Caco-2 (cell line): Measurements from ENCODE around the gene ANGPTL8. TPM values are rescaled to one million over a fixed set of nuclear protein-coding genes. Genes with fewer than 3 reads are reported as not detected.

Source experiments
- BruUV-seq: library from RNA; stranded (reverse); fragments of 400-500 nt; replicated peaks from 2 replicates; lab custom pipeline; 2021; lab: Mats Ljungman, UMichigan
- CTCF ChIA-PET: fragments of 300-600 bp; sonication (Branson Sonifier 250); formaldehyde crosslinking; loops from one replicate; lab custom pipeline; 2022; ENCODE audit warnings: antibody characterized with exemption; lab: Charles Lee
- POLR2A ChIA-PET: fragments of 300-600 bp; sonication (Branson Sonifier 250); formaldehyde crosslinking; loops from one replicate; lab custom pipeline; 2022; ENCODE audit warnings: antibody characterized with exemption; lab: Charles Lee
- DNase-seq, 2 experiments: peaks; one replicate each; pipeline versions ENCODE4 v3.0.0 to v3.0.0-alpha.2; 2020 to 2022
- H3K27me3 ChIP-seq: replicated peaks from 2 replicates; pipeline ENCODE4 v1.6.0; 2011; ENCODE audit warnings: low read length; ENCODE audit not compliant: control insufficient read depth, insufficient read depth
- H3K36me3 ChIP-seq: 2 replicates; pipeline ENCODE4 v1.5.1; 2011; ENCODE audit warnings: low read length; ENCODE audit not compliant: control insufficient read depth, insufficient read depth
- H3K4me1 ChIP-seq: fragments of 250-450 bp; sonication (Bioruptor Pico); 2 replicates; pipeline ENCODE4 v1.5.1; 2020; ENCODE audit warnings: mild to moderate bottlenecking
- H3K4me3 ChIP-seq: 2 replicates; pipeline ENCODE4 v1.5.1; 2011; ENCODE audit warnings: low read depth, mild to moderate bottlenecking, control low read depth, low read length
- H3K9me3 ChIP-seq: fragments of 250-450 bp; sonication (Bioruptor Pico); 2 replicates; pipeline ENCODE4 v1.5.1; 2020; ENCODE audit warnings: mild to moderate bottlenecking, moderate library complexity
- H3K27ac Mint-ChIP-seq: one replicate; pipeline ENCODE4 v1.8.0; 2022; ENCODE audit warnings: mixed read lengths; ENCODE audit not compliant: unreplicated experiment
- H3K27me3 Mint-ChIP-seq: one replicate; pipeline ENCODE4 v1.8.0; 2022; ENCODE audit warnings: mixed read lengths; ENCODE audit not compliant: insufficient read depth, unreplicated experiment
- H3K36me3 Mint-ChIP-seq: one replicate; pipeline ENCODE4 v1.8.0; 2022; ENCODE audit warnings: mild to moderate bottlenecking, mixed read lengths; ENCODE audit not compliant: insufficient read depth, unreplicated experiment
- H3K4me1 Mint-ChIP-seq: one replicate; pipeline ENCODE4 v1.8.0; 2022; ENCODE audit warnings: low read depth, mixed read lengths; ENCODE audit not compliant: unreplicated experiment
- H3K4me3 Mint-ChIP-seq: one replicate; pipeline ENCODE4 v1.8.0; 2022; ENCODE audit warnings: mild to moderate bottlenecking, moderate library complexity, mixed read lengths; ENCODE audit not compliant: unreplicated experiment
- H3K9me3 Mint-ChIP-seq: one replicate; pipeline ENCODE4 v1.8.0; 2022; ENCODE audit warnings: mixed read lengths; ENCODE audit not compliant: unreplicated experiment
- intact Hi-C: fragments of 100-400 bp; cut with micrococcal nuclease; formaldehyde crosslinking; loops from one replicate; pipeline ENCODE4 v1.10.0; 2022; ENCODE audit not compliant: unreplicated experiment
- total RNA-seq: library from RNA; stranded (reverse); gene quantifications from 2 replicates; pipeline ENCODE4 v1.2.3, GENCODE V29; 2022
- TF ChIP-seq, protein P1 (sequence below), 2 experiments: fragments of 200-600 bp in 1 of 2; IDR thresholded peaks; 1 replicate in 1 of 2; 2 replicates in 1 of 2; pipeline versions ENCODE4 v1.5.1 to v1.8.0; 2011 to 2022; ENCODE audit warnings: antibody characterized with exemption in 1 of 2, control low read depth in 1 of 2, inconsistent platforms in 1 of 2, low read depth in 1 of 2, low read length in 1 of 2, mild to moderate bottlenecking in 1 of 2, moderate library complexity in 1 of 2; ENCODE audit not compliant: insufficient read depth in 1 of 2, severe bottlenecking in 1 of 2, unreplicated experiment in 1 of 2

ANGPTL8 gene
- total RNA-seq, 1 experiment from 2014 or later = not detected

GRCh38 chr19:11191934-11192333 is 47.5 kb upstream of the ANGPTL8 start:
- ChIA-PET CTCF (no interaction called here), POLR2A (no interaction called here)
- Mint-ChIP-seq H3K27ac (no peak overlapping the region), H3K27me3 (no peaks in the 10 kb centered on the region), H3K36me3 (peaks cover 20% of the 10 kb centered on the region), H3K9me3 (no peaks in the 10 kb centered on the region), H3K4me3 (no peak overlapping the region), H3K4me1 (no peaks in the 10 kb centered on the region)
- no peaks in the 10 kb centered on the region for H3K27me3 ChIP-seq
- no TSS peak for BruUV-seq
- H3K4me3 ChIP-seq = no peak overlapping the region
- intact Hi-C loops = no loop called here
- H3K4me1 ChIP-seq = no peaks in the 10 kb centered on the region
- no peak for DNase-seq
- TF ChIP-seq, protein P1, sequence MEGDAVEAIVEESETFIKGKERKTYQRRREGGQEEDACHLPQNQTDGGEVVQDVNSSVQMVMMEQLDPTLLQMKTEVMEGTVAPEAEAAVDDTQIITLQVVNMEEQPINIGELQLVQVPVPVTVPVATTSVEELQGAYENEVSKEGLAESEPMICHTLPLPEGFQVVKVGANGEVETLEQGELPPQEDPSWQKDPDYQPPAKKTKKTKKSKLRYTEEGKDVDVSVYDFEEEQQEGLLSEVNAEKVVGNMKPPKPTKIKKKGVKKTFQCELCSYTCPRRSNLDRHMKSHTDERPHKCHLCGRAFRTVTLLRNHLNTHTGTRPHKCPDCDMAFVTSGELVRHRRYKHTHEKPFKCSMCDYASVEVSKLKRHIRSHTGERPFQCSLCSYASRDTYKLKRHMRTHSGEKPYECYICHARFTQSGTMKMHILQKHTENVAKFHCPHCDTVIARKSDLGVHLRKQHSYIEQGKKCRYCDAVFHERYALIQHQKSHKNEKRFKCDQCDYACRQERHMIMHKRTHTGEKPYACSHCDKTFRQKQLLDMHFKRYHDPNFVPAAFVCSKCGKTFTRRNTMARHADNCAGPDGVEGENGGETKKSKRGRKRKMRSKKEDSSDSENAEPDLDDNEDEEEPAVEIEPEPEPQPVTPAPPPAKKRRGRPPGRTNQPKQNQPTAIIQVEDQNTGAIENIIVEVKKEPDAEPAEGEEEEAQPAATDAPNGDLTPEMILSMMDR (IDR thresholded peaks at IDR 0.05; ENCODE audit: insufficient read depth in 1 of 2, low read depth in 1 of 2, low read length in 1 of 2, severe bottlenecking in 1 of 2, unreplicated experiment in 1 of 2) = no peak
- no peaks in the 10 kb centered on the region for H3K9me3 ChIP-seq
- H3K36me3 ChIP-seq = no peaks in the 10 kb centered on the region

- H3K4me3 ChIP-seq = no peak overlapping the region
- H3K9me3 Mint-ChIP-seq = no peaks in the 10 kb centered on the region
- H3K4me3 Mint-ChIP-seq = no peak overlapping the region
- intact Hi-C loops = no loop called here
- no peaks in the 10 kb centered on the region for H3K27me3 ChIP-seq
- no TSS peak for BruUV-seq
- no peak for DNase-seq
- ChIA-PET POLR2A (no interaction called here), CTCF (interaction anchor here (0.6 kb wide), 1 partner anchor 51 kb away, joined by 8 read pairs; no protein-coding TSS in a partner anchor)
- TF ChIP-seq, protein P1 (IDR thresholded peaks at IDR 0.05; ENCODE audit: insufficient read depth in 1 of 2, low read depth in 1 of 2, low read length in 1 of 2, severe bottlenecking in 1 of 2, unreplicated experiment in 1 of 2) = no peak
- no peak overlapping the region for H3K27ac Mint-ChIP-seq
- H3K27me3 Mint-ChIP-seq = no peaks in the 10 kb centered on the region
- H3K36me3 Mint-ChIP-seq = peaks cover 23% of the 10 kb centered on the region
- H3K9me3 ChIP-seq = no peaks in the 10 kb centered on the region
- no peaks in the 10 kb centered on the region for H3K36me3 ChIP-seq
- no peaks in the 10 kb centered on the region for H3K4me1 Mint-ChIP-seq
- no peaks in the 10 kb centered on the region for H3K4me1 ChIP-seq
Observed at GRCh38 chr19:11192957-11193939, 46.2 kb upstream of the ANGPTL8 start.

GRCh38 chr19:11194173-11194572 is 45.2 kb upstream of the ANGPTL8 start:
- CTCF ChIA-PET = no interaction called here

More at GRCh38 chr19:11194173-11194572, 45.2 kb upstream of the ANGPTL8 start:
- TF ChIP-seq, protein P1 (IDR thresholded peaks at IDR 0.05; ENCODE audit: insufficient read depth in 1 of 2, low read depth in 1 of 2, low read length in 1 of 2, severe bottlenecking in 1 of 2, unreplicated experiment in 1 of 2) = no peak
- no TSS peak for BruUV-seq
- intact Hi-C loops = no loop called here
- no peaks in the 10 kb centered on the region for H3K4me1 Mint-ChIP-seq
- H3K36me3 Mint-ChIP-seq = peaks cover 23% of the 10 kb centered on the region
- no peak overlapping the region for H3K4me3 Mint-ChIP-seq
- H3K27ac Mint-ChIP-seq = no peak overlapping the region
- no peaks in the 10 kb centered on the region for H3K27me3 Mint-ChIP-seq
- no peaks in the 10 kb centered on the region for H3K36me3 ChIP-seq
- H3K27me3 ChIP-seq = no peaks in the 10 kb centered on the region
- H3K9me3 ChIP-seq = no peaks in the 10 kb centered on the region
- POLR2A ChIA-PET = no interaction called here
- no peak for DNase-seq
- no peaks in the 10 kb centered on the region for H3K9me3 Mint-ChIP-seq
- H3K4me3 ChIP-seq = no peak overlapping the region
- no peaks in the 10 kb centered on the region for H3K4me1 ChIP-seq
